Tibial nerve (tissue), 4 donors: ENCODE measurements around the gene DPM2. TPM values are rescaled to one million over a fixed set of nuclear protein-coding genes. Genes with fewer than 3 reads are reported as not detected.

Source experiments
- DNase-seq, 2 donors: peaks; one replicate each; pipeline ENCODE4 v3.0.0-alpha.2; 2019; ENCODE audit warnings: low spot score in 2 of 2
- H3K27ac ChIP-seq, 4 donors: fragments of 200-600 bp; sonication (generic) in 3 of 4; one replicate each; pipeline ENCODE4 v1.5.1; 2017 to 2019; ENCODE audit warnings: mild to moderate bottlenecking in 1 of 4
- H3K27me3 ChIP-seq, 2 donors: fragments of 200-600 bp; sonication (generic) in 1 of 2; one replicate each; pipeline versions ENCODE4 v1.5.1 to v1.6.0; 2017 to 2019
- H3K36me3 ChIP-seq, 3 donors: fragments of 200-600 bp; sonication (generic); one replicate each; pipeline ENCODE4 v1.5.1; 2018 to 2019
- H3K4me1 ChIP-seq, 4 donors: fragments of 200-600 bp; sonication (generic) in 3 of 4; one replicate each; pipeline ENCODE4 v1.5.1; 2017 to 2019
- H3K4me3 ChIP-seq, 4 donors: fragments of 200-600 bp; sonication (generic) in 3 of 4; one replicate each; pipeline ENCODE4 v1.5.1; 2017 to 2019; ENCODE audit warnings: mild to moderate bottlenecking in 1 of 4, moderate library complexity in 1 of 4
- H3K9me3 ChIP-seq, 4 donors: fragments of 200-600 bp; sonication (generic) in 3 of 4; one replicate each; pipeline ENCODE4 v1.5.1; 2017 to 2019
- CTCF ChIP-seq, 5 experiments: fragments of 200-600 bp in 3 of 5; fragments of 450-650 bp in 2 of 5; sonication (generic) in 3 of 5; IDR thresholded peaks; one replicate each; pipeline ENCODE4 v1.5.1; 2016 to 2019; ENCODE audit warnings: antibody characterized with exemption in 5 of 5, mild to moderate bottlenecking in 3 of 5, moderate library complexity in 2 of 5
- EP300 ChIP-seq, 2 donors: sonication (generic); formaldehyde crosslinking; IDR thresholded peaks; one replicate each; pipeline ENCODE4 v1.6.1; 2017; ENCODE audit warnings: antibody characterized with exemption in 2 of 2, mild to moderate bottlenecking in 1 of 2
- POLR2A ChIP-seq, 2 donors: fragments of 450-650 bp; IDR thresholded peaks; one replicate each; pipeline ENCODE4 v1.6.1; 2017; ENCODE audit warnings: antibody characterized with exemption in 2 of 2, mild to moderate bottlenecking in 2 of 2, moderate library complexity in 2 of 2
- WGBS, 2 donors: methylation state at CpG; one replicate each; pipeline ENCODE4 v1.1.5; 2018; 5-methylcytosine and 5-hydroxymethylcytosine counted together
- total RNA-seq, 4 donors: library from RNA; depleted of rRNA; stranded (reverse); fragments of >200 nt; gene quantifications; one replicate each; pipeline ENCODE4 v1.1.0, GENCODE V29; 2016

The DPM2 gene
- total RNA-seq, 4 donors from 2014 or later = 9.0 to 21.9 (median 14.7) TPM

DNA sequence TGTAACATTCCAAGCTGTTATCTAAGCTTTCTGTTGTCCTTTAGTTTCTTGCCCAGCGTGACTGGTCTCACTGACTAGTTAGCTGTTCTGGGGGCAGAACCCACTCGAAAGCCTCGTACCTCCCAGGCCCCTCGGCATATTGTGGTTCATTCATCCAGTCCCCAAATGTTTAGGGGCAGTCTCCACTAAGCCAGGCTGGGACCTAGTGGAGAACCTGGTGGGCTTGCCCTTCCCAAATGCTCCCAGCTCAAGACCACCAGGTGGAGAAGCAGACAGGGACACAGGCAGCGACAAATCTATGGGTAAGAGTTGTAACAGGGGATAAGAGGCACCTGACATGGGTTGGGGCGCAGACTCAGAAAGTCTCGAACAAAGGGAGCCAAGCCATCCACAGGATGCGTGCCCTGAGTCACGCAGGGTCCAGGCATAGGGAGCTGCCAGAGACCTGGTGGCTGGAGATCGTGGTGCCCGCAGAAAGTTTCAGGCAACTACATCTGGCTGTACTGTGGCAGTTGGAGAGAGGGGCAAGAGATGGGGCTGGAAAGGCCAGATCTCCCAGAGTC, 44.0 kb upstream of the DPM2 start:
- TF ChIP-seq POLR2A (IDR thresholded peaks at IDR 0.05) (no peak), EP300 (IDR thresholded peaks at IDR 0.05) (no peak), CTCF (IDR thresholded peaks at IDR 0.05) (no peak)
- Histone ChIP-seq H3K4me3 (peak overlapping the region; percentile 45 to 92 (median 74)), H3K36me3 (no peaks in the 10 kb centered on the region), H3K27ac (peak overlapping the region; percentile 74 to 98 (median 92)), H3K4me1 (peaks cover 0 to 45% (median 36%) of the 10 kb centered on the region in 4 donors), H3K9me3 (no peaks in the 10 kb centered on the region), H3K27me3 (no peaks in the 10 kb centered on the region)
- DNase-seq = no peak
- 73 to 87% methylated on average over 8 to 11 of the region's 11 CpGs for WGBS, 2 donors

- peaks cover 0 to 52% (median 43%) of the 10 kb centered on the region in 4 donors for H3K4me1 ChIP-seq
- TF ChIP-seq EP300 (IDR thresholded peaks at IDR 0.05) = peak in 1 of 2 donors; percentile 85
- TF ChIP-seq CTCF (IDR thresholded peaks at IDR 0.05) = peak in 1 of 5 experiments; percentile 53
- peak; percentile 89 to 96 for TF ChIP-seq POLR2A (IDR thresholded peaks at IDR 0.05)
- no peaks in the 10 kb centered on the region for H3K27me3 ChIP-seq
- H3K36me3 ChIP-seq = no peaks in the 10 kb centered on the region
- no peaks in the 10 kb centered on the region for H3K9me3 ChIP-seq
- peak within 1 kb of the TSS; percentile 83 to 99 (median 95) for H3K27ac ChIP-seq
- 0 to 1% methylated on average over 35 to 54 of the region's 93 CpGs for WGBS, 2 donors
- H3K4me3 ChIP-seq = peak within 1 kb of the TSS; percentile 72 to 96 (median 84)
- DNase-seq = peak; percentile 91
These were observed 43.3 kb upstream of the DPM2 start, which contains the start of gene EEIG1 for GRCh38 chr9:127980706-127981558. TSS of gene EEIG1 (minus strand) at chr9:127980989. CDS start at chr9:127980137, 852 bp downstream.

DNA sequence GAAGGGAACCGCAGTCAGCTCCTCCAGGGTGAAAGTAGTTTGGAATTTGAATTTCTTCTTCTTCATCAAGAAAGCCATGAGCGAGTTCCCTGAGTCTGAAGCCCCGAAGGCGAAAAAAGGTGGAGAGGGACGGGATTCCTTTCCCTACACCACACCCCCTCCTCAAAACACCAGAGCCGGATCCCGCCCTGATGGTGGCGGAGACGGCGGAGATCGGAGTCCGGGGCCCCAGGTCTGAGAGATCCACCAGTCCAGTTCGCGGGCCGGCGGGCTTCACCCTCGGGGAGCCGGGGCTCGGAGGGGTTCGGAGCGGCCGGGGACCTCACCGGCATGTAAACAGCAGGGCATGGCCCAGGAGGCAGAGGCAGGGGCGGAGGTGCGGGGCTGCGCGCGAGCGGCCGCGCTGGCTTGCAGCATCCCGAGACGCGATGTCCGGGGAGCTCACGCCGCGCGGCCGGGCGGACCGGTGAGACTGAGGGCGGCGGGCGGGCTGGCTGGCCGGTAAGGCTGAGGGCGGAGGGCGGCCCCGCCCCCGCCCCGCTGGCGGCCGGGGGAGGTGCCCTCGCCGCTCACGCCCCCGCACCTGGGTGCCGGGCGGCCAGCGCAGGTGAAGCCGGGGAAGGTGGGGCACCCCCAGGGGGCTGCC, 42.5 kb upstream of the DPM2 start:
- peaks cover 0 to 60% (median 50%) of the 10 kb centered on the region in 4 donors for H3K4me1 ChIP-seq

DNA sequence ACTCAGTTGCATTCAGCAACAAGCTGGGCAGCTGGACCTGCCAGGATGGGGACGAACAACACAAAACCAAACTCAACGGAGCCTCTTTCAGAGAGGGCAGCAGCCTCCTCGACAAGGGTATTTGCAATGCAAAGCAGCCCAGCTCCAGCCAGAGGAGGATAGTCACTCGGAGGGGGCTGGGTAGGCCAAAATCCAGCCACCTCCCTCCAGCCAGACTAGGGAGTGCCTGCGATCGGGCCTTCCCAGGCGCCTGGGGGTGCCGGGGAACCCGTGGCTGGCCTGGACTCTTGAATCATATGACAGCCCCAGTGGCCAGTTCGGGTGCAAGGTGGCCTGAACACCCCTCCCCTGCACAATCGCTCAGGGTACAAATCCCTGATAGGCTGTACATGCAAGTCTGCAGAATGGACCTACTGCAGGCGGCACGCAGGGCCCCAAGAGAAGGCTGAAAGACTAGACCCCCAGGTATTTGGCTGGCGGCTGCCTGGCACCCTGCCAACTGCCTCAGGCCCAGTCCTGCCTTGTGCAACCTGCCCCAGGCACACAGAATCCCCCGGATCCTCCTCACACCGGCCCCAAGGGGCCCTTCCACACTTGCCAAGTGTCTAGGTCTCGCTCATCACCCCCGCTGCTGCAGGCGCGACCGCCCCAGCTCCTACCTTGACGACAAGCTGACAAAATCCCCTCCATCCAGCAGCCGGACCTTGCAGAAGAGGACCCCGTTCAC, 41.8 kb upstream of the DPM2 start:
- H3K36me3 ChIP-seq = no peaks in the 10 kb centered on the region
- DNase-seq = no peak
- peaks cover 0 to 67% (median 57%) of the 10 kb centered on the region in 4 donors for H3K4me1 ChIP-seq
- peak overlapping the region; percentile 83 to 99 (median 93) for H3K27ac ChIP-seq
- WGBS, 2 donors = 2% methylated on average over 19 to 23 of the region's 24 CpGs
- no peak for TF ChIP-seq POLR2A (IDR thresholded peaks at IDR 0.05)
- peak in 1 of 5 experiments; percentile 15 for TF ChIP-seq CTCF (IDR thresholded peaks at IDR 0.05)
- peak in 1 of 2 donors; percentile 48 for TF ChIP-seq EP300 (IDR thresholded peaks at IDR 0.05)
- H3K27me3 ChIP-seq = no peaks in the 10 kb centered on the region
- H3K4me3 ChIP-seq = peak overlapping the region; percentile 72 to 96 (median 84)
- no peaks in the 10 kb centered on the region for H3K9me3 ChIP-seq

More for the DNA sequence above, 42.5 kb upstream of the DPM2 start:
- WGBS, 2 donors = 0% methylated on average over 44 to 50 of the region's 61 CpGs
- DNase-seq = no peak
- no peaks in the 10 kb centered on the region for H3K36me3 ChIP-seq
- peak overlapping the region; percentile 72 to 96 (median 84) for H3K4me3 ChIP-seq
- peak overlapping the region; percentile 83 to 99 (median 93) for H3K27ac ChIP-seq
- no peak for TF ChIP-seq CTCF (IDR thresholded peaks at IDR 0.05)
- TF ChIP-seq EP300 (IDR thresholded peaks at IDR 0.05) = no peak
- no peak for TF ChIP-seq POLR2A (IDR thresholded peaks at IDR 0.05)
- H3K27me3 ChIP-seq = no peaks in the 10 kb centered on the region
- no peaks in the 10 kb centered on the region for H3K9me3 ChIP-seq
